GM10266 (cell line): ENCODE results near the gene PLXNA3.

ENCODE experiments used
- DNase-seq: peaks from one replicate; pipeline ENCODE4 v3.0.0; 2012; ENCODE audit errors: extremely low spot score
- CTCF ChIP-seq: IDR thresholded peaks from 2 replicates; pipeline ENCODE4 v1.5.1; 2012; ENCODE audit warnings: mild to moderate bottlenecking, low read depth; ENCODE audit not compliant: control insufficient read depth, insufficient read depth; ENCODE audit errors: missing control alignments

The PLXNA3 gene

DNA sequence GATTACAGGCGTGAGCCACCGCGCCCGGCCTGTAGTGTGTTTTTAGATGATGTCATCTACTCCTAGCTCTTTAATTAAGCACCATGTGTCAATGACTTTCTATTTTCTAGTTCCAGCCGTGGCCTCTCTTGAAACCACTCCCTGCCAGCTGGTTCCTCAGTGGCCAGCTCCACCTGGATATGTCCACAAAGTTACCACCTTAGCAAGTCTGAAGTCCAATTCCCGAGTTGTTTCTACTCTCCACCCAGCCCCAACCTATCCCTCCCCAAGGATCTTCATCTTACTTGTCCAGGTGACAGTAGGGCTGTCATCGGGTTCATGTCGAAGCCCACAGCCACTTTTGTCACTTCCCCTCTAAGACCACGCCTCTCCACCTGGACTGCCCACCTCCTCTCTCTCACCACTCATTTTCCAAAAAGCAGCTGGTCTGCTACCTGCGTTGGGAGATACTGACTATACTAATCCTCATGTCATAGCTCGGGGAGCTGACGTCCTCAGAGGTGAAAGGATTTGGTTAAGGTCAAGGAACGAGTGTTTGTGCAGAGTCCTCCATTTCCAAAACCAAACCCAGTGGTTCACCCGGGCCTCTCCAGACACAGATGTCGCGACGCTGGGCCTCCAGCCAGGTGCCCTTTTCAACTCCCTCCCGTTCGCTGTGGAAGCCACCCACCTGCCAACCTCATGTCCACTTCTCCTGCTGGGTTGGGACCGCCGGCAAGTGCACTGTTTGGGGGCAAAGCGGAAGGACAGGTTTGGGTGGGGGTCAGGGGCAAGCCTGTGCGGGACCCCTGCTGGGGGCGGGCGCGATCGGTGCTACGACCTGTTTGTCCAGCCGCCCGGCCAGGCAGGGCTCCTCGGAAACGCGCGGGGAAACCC, 57.2 kb downstream of the PLXNA3 start:
- no peak for TF ChIP-seq CTCF
- DNase-seq = peak; percentile 13

DNA sequence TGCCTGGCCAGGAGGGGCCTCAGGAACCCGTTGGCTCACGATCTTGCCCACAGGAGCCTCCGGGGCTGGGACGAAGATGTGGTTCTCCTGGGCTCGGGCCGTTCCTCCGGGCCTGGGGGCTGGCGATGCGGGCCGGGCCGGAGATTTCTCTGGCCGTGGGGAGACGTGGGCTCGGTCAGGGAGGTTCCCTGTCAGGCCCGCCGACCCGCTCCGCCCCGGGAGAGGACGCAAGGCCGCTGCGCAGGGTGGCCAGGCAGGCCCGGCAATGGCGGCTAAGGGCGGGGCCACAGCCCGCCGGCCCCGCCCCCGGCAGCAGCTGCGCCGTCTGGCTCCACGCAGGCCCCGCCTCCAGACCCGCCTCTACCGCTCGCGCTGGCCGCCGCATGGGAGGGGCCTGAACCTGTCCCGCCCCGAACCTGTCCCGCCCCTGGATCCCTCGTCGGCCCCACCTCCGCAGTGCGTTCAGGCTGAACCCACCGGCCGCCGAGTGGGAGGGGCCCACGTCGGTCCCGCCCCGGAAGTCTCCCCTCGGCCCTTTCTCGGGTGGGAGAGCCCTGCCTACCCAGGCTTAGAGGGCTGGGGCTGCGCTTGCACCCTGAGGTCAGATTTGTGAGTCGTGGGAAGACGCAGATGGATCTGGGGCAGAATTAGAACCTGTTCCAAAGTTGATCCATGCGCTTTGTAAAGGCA, 58.0 kb downstream of the PLXNA3 start, which contains the start of gene FAM3A:
Gene FAM3A (minus strand): TSS at position 267 of the 690 bp plus-strand sequence. CDS start 460 bp downstream, outside the sequence.
- DNase-seq = peak; percentile 92

GRCh38 chrX:154516656-154517100, 58.6 kb downstream of the PLXNA3 start:
- no peak for TF ChIP-seq CTCF
- DNase-seq = no peak

More for the DNA sequence above, 58.0 kb downstream of the PLXNA3 start, which contains the start of gene FAM3A:
- TF ChIP-seq CTCF = no peak

DNA sequence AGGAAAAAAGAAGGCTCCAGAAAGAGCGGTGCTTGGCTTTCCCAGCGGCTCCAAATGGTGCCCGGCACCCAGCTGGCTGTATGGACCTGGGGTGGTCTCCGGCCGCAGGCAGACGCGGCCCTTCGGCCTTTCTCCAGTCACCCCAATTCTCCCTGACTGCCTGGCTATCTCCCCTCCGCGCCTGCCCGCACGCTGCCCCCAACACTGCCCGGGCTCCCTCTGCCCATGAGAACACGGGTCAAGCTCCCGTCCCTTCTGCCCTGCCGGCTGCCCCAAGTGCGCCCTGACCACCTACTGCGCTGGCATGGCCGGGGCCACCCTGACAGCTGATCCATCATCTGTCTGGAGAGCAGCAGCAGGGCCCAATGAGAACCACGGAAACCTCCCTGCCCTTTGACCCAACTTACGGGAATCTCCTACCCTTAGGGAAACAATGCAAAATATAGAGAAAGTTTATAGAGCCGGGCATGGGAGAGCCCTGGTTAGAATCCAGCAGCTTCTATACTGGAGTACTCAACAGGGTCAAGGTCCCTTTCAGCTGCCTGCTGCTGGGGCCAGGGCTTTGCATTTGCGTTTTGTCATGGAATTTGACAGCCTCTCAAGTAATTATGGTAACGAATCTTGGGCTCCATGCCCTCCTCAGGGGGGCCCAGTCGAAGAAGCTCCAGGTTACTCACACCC, 59.2 kb downstream of the PLXNA3 start:
- TF ChIP-seq CTCF = no peak
- DNase-seq = no peak

- DNase-seq = no peak
- no peak for TF ChIP-seq CTCF
Observed at GRCh38 chrX:154519389-154519788, 61.3 kb downstream of the PLXNA3 start.

DNA sequence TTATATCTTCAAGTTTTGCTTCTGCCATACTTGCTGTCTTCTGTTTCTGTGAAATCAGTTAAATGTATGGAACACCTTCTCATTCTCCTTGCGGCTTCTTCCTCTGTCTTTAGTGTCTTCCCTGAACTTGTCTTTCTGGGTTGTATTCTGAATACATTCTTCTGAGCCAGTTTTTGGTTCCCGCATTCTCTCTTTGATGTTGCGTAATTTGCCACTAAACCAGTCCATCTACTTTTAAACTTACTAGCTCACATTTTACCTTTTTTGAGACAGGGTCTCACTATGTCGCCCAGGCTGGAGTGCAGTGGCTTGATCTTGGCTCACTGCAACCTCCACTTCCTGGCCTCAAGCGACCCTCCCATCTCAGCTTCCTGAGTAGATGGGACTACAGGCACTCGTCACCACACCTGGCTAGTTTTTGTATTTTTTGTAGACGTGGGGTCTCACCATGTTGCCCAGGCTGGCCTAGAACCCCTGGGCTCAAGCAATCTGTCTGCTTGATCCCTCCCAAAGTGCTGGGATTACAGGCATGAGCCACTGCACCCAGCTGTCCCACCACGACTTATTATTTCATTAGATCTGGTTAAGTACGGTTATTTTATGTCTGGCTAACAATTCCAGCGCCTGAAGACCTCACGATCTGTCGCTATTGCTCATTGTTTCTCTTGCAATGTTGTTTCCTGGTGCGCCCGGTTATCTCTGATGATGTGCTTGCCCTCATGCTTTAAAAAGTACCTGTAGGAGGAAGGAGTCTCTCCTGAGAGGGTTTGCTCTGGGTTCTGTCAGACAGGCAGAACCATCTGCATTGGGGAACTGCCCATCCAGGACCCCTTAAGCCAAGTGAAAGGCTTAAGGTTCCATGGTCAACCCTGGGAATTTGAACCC, 67.8 kb downstream of the PLXNA3 start:
- DNase-seq = no peak
- no peak for TF ChIP-seq CTCF
